Gastroesophageal sphincter (tissue), 4 donors: ENCODE results near the gene PARP16. TPM values are rescaled to one million over a fixed set of nuclear protein-coding genes. Genes with fewer than 3 reads are reported as not detected.

Source experiments
- ATAC-seq: fragments of 150-250 bp; one replicate; pipeline ENCODE4 v1.9.1; 2016; ENCODE audit warnings: mild to moderate bottlenecking, moderate library complexity
- H3K27ac ChIP-seq, 4 donors: fragments of 200-600 bp; sonication (generic) in 3 of 4; 1 replicate in 3 of 4; 2 replicates in 1 of 4; pipeline ENCODE4 v1.5.1; 2016 to 2019
- H3K27me3 ChIP-seq: fragments of 200-600 bp; sonication (generic); one replicate; pipeline ENCODE4 v1.5.1; 2019
- H3K36me3 ChIP-seq, 2 donors: fragments of 200-600 bp; sonication (generic); one replicate each; pipeline ENCODE4 v1.5.1; 2019; ENCODE audit warnings: control low read depth in 1 of 2
- H3K4me1 ChIP-seq, 3 donors: fragments of 200-600 bp; sonication (generic); 1 replicate in 2 of 3; 2 replicates in 1 of 3; pipeline ENCODE4 v1.5.1; 2016 to 2019; ENCODE audit warnings: control low read depth in 2 of 3
- H3K4me3 ChIP-seq, 2 donors: fragments of 200-600 bp; sonication (generic); one replicate each; pipeline ENCODE4 v1.5.1; 2019; ENCODE audit warnings: mild to moderate bottlenecking in 1 of 2, moderate library complexity in 1 of 2
- H3K9me3 ChIP-seq, 3 donors: fragments of 200-600 bp; sonication (generic); one replicate each; pipeline ENCODE4 v1.5.1; 2017 to 2019; ENCODE audit warnings: control low read depth in 2 of 3
- EP300 ChIP-seq: sonication (generic); formaldehyde crosslinking; IDR thresholded peaks from one replicate; pipeline ENCODE4 v1.6.1; 2017; ENCODE audit warnings: antibody characterized with exemption, mild to moderate bottlenecking
- POLR2A ChIP-seq, 2 donors: fragments of 450-650 bp; IDR thresholded peaks; one replicate each; pipeline ENCODE4 v1.6.1; 2017; ENCODE audit warnings: antibody characterized with exemption in 2 of 2, mild to moderate bottlenecking in 2 of 2, moderate library complexity in 1 of 2
- POLR2AphosphoS5 ChIP-seq: sonication (generic); formaldehyde crosslinking; IDR thresholded peaks from one replicate; pipeline ENCODE4 v1.6.1; 2017; ENCODE audit warnings: antibody characterized with exemption
- WGBS, 2 donors: methylation state at CpG; one replicate each; pipeline ENCODE4 v1.1.5; 2018; ENCODE audit warnings: low coverage in 1 of 2; 5-methylcytosine and 5-hydroxymethylcytosine counted together
- total RNA-seq, 4 donors: library from RNA; depleted of rRNA; stranded (reverse); fragments of >200 nt; gene quantifications; one replicate each; pipeline ENCODE4 v1.1.0, GENCODE V29; 2016
- TF ChIP-seq, protein P1 (sequence below), 4 experiments: fragments of 200-600 bp in 2 of 4; fragments of 450-650 bp in 2 of 4; sonication (generic) in 1 of 4; IDR thresholded peaks; one replicate each; pipeline ENCODE4 v1.5.1; 2017 to 2019; ENCODE audit warnings: antibody characterized with exemption in 4 of 4, mild to moderate bottlenecking in 2 of 4, moderate library complexity in 2 of 4

The PARP16 gene
- total RNA-seq, 4 donors from 2014 or later = 10.1 to 21.7 (median 14.1) TPM

- Histone ChIP-seq H3K27ac (peak overlapping the region in 1 of 4 donors; percentile 24), H3K36me3 (no peaks in the 10 kb centered on the region), H3K27me3 (no peaks in the 10 kb centered on the region), H3K4me3 (no peak overlapping the region), H3K9me3 (no peaks in the 10 kb centered on the region), H3K4me1 (peaks cover 0 to 25% (median 6%) of the 10 kb centered on the region in 3 donors)
- 53 to 94% methylated on average over 2 to 3 of the region's 3 CpGs for WGBS, 2 donors
- TF ChIP-seq, protein P1, sequence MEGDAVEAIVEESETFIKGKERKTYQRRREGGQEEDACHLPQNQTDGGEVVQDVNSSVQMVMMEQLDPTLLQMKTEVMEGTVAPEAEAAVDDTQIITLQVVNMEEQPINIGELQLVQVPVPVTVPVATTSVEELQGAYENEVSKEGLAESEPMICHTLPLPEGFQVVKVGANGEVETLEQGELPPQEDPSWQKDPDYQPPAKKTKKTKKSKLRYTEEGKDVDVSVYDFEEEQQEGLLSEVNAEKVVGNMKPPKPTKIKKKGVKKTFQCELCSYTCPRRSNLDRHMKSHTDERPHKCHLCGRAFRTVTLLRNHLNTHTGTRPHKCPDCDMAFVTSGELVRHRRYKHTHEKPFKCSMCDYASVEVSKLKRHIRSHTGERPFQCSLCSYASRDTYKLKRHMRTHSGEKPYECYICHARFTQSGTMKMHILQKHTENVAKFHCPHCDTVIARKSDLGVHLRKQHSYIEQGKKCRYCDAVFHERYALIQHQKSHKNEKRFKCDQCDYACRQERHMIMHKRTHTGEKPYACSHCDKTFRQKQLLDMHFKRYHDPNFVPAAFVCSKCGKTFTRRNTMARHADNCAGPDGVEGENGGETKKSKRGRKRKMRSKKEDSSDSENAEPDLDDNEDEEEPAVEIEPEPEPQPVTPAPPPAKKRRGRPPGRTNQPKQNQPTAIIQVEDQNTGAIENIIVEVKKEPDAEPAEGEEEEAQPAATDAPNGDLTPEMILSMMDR (IDR thresholded peaks at IDR 0.05) = no peak
- TF ChIP-seq POLR2AphosphoS5 (no peak), POLR2A (IDR thresholded peaks at IDR 0.05) (no peak), EP300 (no peak)
- no peak for ATAC-seq
Observed at GRCh38 chr15:65305776-65306175, 19.1 kb upstream of the PARP16 start.

GRCh38 chr15:65305150-65305758, 18.6 kb upstream of the PARP16 start:
- TF ChIP-seq EP300 = no peak
- Histone ChIP-seq H3K36me3 (no peaks in the 10 kb centered on the region), H3K27me3 (no peaks in the 10 kb centered on the region), H3K9me3 (no peaks in the 10 kb centered on the region), H3K4me3 (peak overlapping the region; percentile 52 to 65), H3K27ac (peak overlapping the region; percentile 81 to 92 (median 90)), H3K4me1 (peaks cover 0 to 25% (median 6%) of the 10 kb centered on the region in 3 donors)
- no peak for ATAC-seq
- WGBS, 2 donors = 20 to 57% methylated on average over 1 to 13 of the region's 14 CpGs

- Histone ChIP-seq H3K36me3 (no peaks in the 10 kb centered on the region), H3K4me1 (peaks cover 0 to 25% (median 6%) of the 10 kb centered on the region in 3 donors), H3K27me3 (no peaks in the 10 kb centered on the region), H3K9me3 (no peaks in the 10 kb centered on the region), H3K4me3 (peak within 1 kb of the TSS; percentile 52 to 65), H3K27ac (peak within 1 kb of the TSS; percentile 81 to 92 (median 90))
- WGBS, 2 donors = 0 to 1% methylated on average over 13 to 24 of the region's 24 CpGs
- peak; percentile 95 to 99 for TF ChIP-seq POLR2A (IDR thresholded peaks at IDR 0.05)
- TF ChIP-seq, protein P1 (IDR thresholded peaks at IDR 0.05) = peak; percentile 81 to 90 (median 84)
- TF ChIP-seq POLR2AphosphoS5 = peak; percentile 100
- TF ChIP-seq EP300 = no peak
- ATAC-seq = peak; percentile 90
Observed at GRCh38 chr15:65304381-65305149, 17.9 kb upstream of the PARP16 start, which contains the start of gene RNU5B-1. Gene RNU5B-1 (plus strand): TSS chr15:65304677.

- 0 to 3% methylated on average over 17 to 24 of the region's 24 CpGs for WGBS, 2 donors
- Histone ChIP-seq H3K4me3 (peak overlapping the region; percentile 52 to 65), H3K36me3 (no peaks in the 10 kb centered on the region), H3K27ac (peak overlapping the region; percentile 81 to 92 (median 90)), H3K9me3 (no peaks in the 10 kb centered on the region), H3K27me3 (no peaks in the 10 kb centered on the region), H3K4me1 (peaks cover 0 to 25% (median 6%) of the 10 kb centered on the region in 3 donors)
- ATAC-seq = peak; percentile 58
- TF ChIP-seq POLR2AphosphoS5 (peak; percentile 23), EP300 (no peak)
- TF ChIP-seq, protein P1 (IDR thresholded peaks at IDR 0.05) = no peak
Observed at GRCh38 chr15:65303687-65304380, 17.2 kb upstream of the PARP16 start.

- 89% methylated on average over 3 of the region's 24 CpGs; no CpG with 5 or more reads in 1 of the 2 donors for WGBS, 2 donors
- Histone ChIP-seq H3K27ac (no peak overlapping the region), H3K36me3 (no peaks in the 10 kb centered on the region), H3K9me3 (no peaks in the 10 kb centered on the region), H3K27me3 (no peaks in the 10 kb centered on the region), H3K4me3 (no peak overlapping the region), H3K4me1 (peaks cover 0 to 36% (median 10%) of the 10 kb centered on the region in 3 donors)
- no peak for ATAC-seq
- no peak for TF ChIP-seq POLR2AphosphoS5
- no peak for TF ChIP-seq EP300
- TF ChIP-seq POLR2A (IDR thresholded peaks at IDR 0.05) = no peak
- TF ChIP-seq, protein P1 (IDR thresholded peaks at IDR 0.05) = no peak
Observed at GRCh38 chr15:65302061-65302460, 15.4 kb upstream of the PARP16 start.
